GM10847 (cell line): Measurements from ENCODE around the gene MED13.

Source experiments
- POLR2A ChIP-seq: IDR thresholded peaks from 2 replicates; pipeline ENCODE4 v1.6.1; 2011; ENCODE audit not compliant: insufficient read length; ENCODE audit errors: extremely low read depth

The MED13 gene

DNA sequence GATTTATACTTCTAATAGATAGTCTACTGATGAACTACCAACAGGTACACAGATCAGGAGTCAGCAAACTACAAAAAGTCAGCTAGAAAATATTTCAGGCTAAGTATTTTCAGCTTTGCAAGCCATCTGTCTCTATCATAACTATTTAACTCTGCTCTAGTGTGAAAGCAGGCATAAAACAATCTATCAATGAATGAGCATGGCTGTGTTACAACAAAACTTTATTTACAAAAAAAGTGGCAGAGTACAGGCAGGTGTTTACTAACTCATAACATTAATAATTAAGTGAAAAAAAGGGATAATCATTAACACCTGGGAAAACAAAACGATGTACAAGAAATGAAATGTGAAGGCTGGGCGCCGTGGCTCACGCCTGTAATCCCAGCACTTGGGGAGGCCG is 15.8 kb downstream of the MED13 start:
- no peak for TF ChIP-seq POLR2A

DNA sequence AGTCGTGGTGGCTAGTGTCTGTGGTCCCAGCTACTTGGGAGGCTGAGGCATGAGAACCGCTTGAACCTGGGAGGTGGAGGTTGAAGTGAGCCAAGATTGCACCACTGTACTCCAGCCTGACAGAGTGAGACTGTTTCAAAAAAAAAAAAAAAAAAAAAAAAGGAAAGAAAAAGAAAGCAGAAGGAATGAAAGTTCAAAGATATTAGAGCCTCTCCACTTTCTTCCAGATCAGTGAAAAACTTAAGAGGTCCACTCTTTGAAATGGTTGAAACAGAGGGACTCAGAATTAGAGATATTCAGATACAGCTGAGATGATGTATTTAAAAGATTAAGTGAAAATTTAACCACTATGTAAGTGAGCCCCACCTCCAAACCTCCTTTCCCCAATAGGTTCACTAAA is 16.8 kb downstream of the MED13 start:
- TF ChIP-seq POLR2A, result no peak

DNA sequence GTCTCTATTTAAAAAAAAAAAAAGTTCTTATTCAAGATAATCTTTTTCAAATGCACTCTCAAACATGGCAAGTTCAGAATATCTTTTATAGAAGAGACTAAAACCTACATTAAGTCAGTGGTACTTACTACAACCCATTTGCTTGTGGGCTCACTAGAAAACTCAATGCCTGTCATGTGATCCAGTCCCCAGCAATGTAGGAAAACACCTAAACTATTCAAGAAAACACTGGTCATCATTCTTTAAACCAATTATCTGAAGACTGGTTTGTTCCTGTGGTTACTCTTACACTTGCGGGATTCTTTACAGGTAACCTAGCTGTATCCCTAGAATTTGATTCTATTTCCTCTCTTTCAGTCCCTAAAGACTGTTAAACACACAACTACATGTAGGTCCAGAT is 19.6 kb downstream of the MED13 start:
- TF ChIP-seq POLR2A, result no peak

GRCh38 chr17:62045109-62045508 is 20.0 kb downstream of the MED13 start:
- TF ChIP-seq POLR2A, result no peak

DNA sequence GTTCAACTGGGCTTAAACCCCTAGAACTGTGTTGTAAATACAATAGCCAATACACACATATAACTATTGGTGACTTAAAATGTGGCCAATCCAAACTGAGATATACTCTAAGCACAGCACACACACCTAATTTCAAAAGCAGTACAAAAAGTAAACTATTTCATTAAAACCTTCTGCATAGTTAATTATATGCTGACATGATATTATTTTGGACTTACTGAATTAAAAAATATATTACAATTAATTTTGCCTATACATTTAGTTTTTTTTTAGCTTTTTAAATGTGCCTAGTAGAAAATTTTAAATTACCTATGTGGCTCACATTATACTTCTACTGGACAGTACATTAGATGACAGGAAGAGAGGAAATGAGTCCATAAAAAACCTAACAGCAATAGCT is 21.5 kb downstream of the MED13 start:
- no peak for TF ChIP-seq POLR2A

DNA sequence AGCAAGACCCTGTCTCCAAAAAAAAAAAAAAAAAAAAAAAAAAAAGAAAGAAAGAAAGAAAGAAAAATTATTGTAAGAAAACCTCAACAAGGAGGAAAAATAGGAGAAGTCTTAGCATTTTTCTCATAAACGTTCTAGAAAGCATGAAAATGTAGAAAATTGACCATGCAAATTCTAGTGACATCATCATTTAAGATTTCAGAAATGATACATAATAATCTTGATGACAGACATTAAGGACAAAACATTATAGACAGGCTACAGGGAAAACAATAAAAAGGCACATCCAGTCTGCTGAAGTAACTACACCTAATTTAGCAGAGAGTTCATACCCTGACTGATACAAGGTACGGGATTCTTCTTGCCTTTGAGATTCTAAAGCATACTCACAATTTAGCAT is 21.9 kb downstream of the MED13 start:
- no peak for TF ChIP-seq POLR2A

DNA sequence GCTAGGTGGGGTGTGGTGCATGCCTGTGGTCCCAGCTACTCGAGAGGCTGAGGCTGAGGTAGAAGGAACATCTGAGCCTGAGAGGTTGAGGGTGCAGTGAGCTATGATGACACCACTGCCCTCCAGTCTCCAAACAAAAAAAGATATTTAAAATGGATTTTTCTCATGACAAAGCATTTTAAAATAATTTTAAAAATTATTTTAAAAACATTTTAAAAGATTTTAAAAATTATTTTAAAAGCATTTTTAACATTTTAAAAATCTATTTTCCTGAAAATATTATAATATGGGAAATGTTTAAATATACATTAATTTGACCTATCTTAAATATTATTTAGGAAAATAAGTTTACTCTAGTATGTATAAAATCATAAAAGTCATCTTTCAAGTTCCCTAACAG is 26.8 kb downstream of the MED13 start:
- no peak for TF ChIP-seq POLR2A

- TF ChIP-seq POLR2A, result no peak
These were observed 31.8 kb downstream of the MED13 start for GRCh38 chr17:62033317-62033716.

- no peak for TF ChIP-seq POLR2A
These were observed 32.6 kb downstream of the MED13 start for GRCh38 chr17:62032480-62032879.

- TF ChIP-seq POLR2A, result no peak
These were observed 34.8 kb downstream of the MED13 start for GRCh38 chr17:62030264-62030663.

GRCh38 chr17:62024866-62025265 is 40.2 kb downstream of the MED13 start:
- TF ChIP-seq POLR2A, result no peak

DNA sequence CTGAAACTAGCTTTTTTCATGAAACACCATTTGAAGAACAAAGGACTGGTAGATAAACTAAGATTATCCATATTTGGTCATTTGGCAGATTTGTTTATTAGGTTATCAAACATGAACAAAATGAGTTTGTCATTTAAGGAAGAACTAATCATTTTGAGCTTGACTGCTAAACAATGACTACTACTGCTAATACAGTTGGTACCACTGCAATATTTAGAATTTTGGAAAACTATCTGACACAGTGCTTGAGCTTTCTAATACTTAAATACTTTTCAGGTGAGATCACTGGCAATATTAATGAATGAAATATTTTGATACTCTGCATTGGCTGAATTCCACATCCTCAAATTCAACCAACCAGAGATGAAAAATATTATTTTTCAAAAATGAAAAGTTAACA is 47.2 kb downstream of the MED13 start:
- no peak for TF ChIP-seq POLR2A

DNA sequence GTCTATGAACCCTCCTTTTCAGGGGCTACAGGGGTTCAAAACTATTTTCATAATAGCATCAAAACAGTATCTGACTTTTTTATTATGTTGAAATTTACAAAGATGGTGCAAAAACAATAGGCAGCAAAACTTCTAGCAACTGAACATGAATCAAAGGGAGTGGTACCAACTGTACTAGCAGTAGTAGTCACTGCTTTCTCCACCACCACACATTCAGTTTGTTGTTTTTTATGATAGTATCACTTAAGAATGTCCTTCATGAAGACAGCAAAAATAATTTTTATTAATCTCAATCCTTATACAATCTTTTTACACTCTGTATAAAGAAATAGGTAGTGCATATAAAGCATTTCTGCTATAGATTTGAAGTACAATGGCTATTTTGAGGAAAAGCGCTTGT is 47.6 kb downstream of the MED13 start:
- TF ChIP-seq POLR2A, result no peak

DNA sequence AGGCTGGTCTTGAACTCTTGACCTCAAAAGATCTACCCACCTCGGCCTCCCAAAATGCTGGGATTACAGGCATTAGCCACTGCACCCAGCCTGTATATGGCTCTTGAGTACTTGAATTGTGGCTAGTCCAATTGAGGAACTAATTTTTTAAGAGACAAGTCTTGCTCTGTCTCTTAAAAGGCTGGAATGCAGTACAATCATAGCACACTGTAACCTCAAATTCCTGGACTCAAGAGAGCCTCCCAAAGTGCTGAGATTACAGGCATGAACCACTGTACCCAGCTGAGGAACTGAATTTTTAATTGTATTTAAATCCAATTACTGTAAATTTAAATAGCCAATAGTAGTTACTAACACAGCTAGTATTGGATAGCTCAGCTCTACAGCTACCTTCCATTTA is 50.6 kb downstream of the MED13 start:
- TF ChIP-seq POLR2A, result no peak

DNA sequence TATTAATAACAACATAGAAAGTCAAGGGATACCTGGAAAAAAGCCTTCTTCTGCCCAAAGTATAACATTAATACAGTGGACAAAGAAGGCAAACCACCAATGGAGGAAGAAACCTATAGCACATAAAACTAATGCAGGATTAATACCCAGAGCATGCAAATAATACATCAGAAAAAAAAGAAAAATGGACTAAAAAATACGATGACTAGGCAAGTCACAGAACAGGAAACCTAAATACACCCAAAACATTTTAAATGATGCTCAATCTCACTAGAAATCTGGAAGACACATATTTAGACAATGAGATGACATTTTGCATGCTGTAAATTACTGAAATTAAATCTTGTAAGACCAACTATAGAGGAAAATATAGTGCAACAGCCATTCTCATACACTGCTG is 55.9 kb downstream of the MED13 start:
- no peak for TF ChIP-seq POLR2A

DNA sequence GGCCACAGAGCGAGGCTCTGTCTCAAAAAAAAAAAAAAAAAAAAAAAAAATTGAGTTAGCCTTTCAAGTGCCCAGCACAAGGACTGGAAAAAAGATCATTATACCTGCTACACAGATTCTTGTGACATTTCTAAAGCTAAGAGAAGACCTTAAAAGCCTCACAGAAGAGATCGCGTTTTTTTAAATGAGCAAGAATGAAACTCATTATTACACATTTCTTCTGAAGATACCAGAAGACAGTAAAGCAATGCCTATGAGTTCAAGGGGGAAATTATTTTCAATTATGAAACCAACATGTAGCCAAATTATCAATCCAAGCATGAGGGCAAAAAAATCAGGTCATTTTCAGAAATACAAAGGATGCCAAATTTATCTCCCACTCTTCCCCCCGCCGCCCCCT is 56.8 kb downstream of the MED13 start:
- TF ChIP-seq POLR2A, result no peak

- TF ChIP-seq POLR2A, result no peak
These were observed 60.7 kb downstream of the MED13 start for GRCh38 chr17:62004388-62004787.

DNA sequence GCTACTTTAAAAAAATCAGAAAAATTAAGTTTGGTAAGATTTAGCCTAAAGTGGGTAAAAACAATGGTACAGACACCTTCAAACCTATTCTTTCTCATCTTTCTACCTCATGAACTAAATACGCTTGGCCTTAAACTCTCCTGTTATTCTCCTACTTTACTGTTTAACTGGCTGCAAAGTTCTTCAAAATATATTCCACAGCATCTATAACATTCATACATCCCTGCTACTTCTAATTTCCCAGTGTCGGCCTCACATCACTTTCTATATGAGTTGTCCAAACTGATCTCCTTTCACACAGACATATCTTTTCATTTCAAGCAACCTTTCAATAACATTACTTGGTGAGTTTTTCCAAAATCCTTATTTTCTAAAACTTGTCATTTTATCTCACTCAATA is 64.0 kb downstream of the MED13 start:
- TF ChIP-seq POLR2A, result no peak
